GM23338 (cell line): ENCODE data around the gene MTMR3. TPM values are rescaled to one million over a fixed set of nuclear protein-coding genes. Genes with fewer than 3 reads are reported as not detected.

Experiments used
- ATAC-seq: fragments of 200-7000 bp; cut with Tn5 transposase; 3 replicates; pipeline ENCODE4 v1.9.1; 2020
- DNase-seq: peaks from one replicate; pipeline ENCODE4 v3.0.0-alpha.2; 2015; ENCODE audit warnings: low spot score
- H2AFZ ChIP-seq: fragments of 200-600 bp; sonication (generic); 2 replicates; pipeline ENCODE4 v1.8.0; 2016; ENCODE audit warnings: antibody characterized with exemption, mild to moderate bottlenecking, moderate library complexity
- H3F3A ChIP-seq: fragments of 200-600 bp; sonication (generic); replicated peaks from 2 replicates; pipeline ENCODE4 v1.8.0; 2017; ENCODE audit warnings: antibody characterized with exemption, mixed run types, low read depth
- H3K27ac ChIP-seq: fragments of 200-600 bp; sonication (generic); 2 replicates; pipeline ENCODE4 v1.6.1; 2016; ENCODE audit warnings: low read depth
- H3K27me3 ChIP-seq: fragments of 200-600 bp; sonication (generic); 2 replicates; pipeline ENCODE4 v1.8.0; 2016; ENCODE audit warnings: mild to moderate bottlenecking, mixed run types, moderate library complexity; ENCODE audit not compliant: insufficient read depth
- H3K36me3 ChIP-seq: fragments of 200-600 bp; sonication (generic); 2 replicates; pipeline ENCODE4 v1.8.0; 2016; ENCODE audit warnings: mild to moderate bottlenecking; ENCODE audit not compliant: insufficient read depth
- H3K4me1 ChIP-seq: fragments of 200-600 bp; sonication (generic); 2 replicates; pipeline ENCODE4 v1.8.0; 2016; ENCODE audit warnings: mild to moderate bottlenecking, moderate library complexity; ENCODE audit not compliant: insufficient read depth
- H3K4me2 ChIP-seq: fragments of 200-600 bp; sonication (generic); 2 replicates; pipeline ENCODE4 v1.7.1; 2017; ENCODE audit warnings: mixed run types
- H3K4me3 ChIP-seq: fragments of 200-600 bp; sonication (generic); 2 replicates; pipeline ENCODE4 v1.6.1; 2016; ENCODE audit warnings: mixed run types
- H3K79me2 ChIP-seq: fragments of 200-600 bp; sonication (generic); replicated peaks from 2 replicates; pipeline ENCODE4 v1.8.0; 2017; ENCODE audit warnings: mild to moderate bottlenecking; ENCODE audit not compliant: insufficient read depth
- H3K9me2 ChIP-seq: fragments of 200-600 bp; sonication (generic); 2 replicates; pipeline ENCODE4 v1.8.0; 2017; ENCODE audit not compliant: insufficient read depth
- H4K20me1 ChIP-seq: fragments of 200-600 bp; sonication (generic); replicated peaks from 2 replicates; pipeline ENCODE4 v1.8.0; 2017; ENCODE audit warnings: mild to moderate bottlenecking; ENCODE audit not compliant: insufficient read depth
- H3K27ac Mint-ChIP-seq: 2 replicates; pipeline ENCODE4 v1.8.0; 2020; ENCODE audit warnings: inconsistent platforms, mild to moderate bottlenecking, moderate library complexity, mixed read lengths
- H3K27me3 Mint-ChIP-seq: 3 replicates; pipeline ENCODE4 v1.8.0; 2022; ENCODE audit warnings: low read depth, mild to moderate bottlenecking, moderate library complexity, mixed read lengths, inconsistent platforms; ENCODE audit not compliant: insufficient read depth, poor library complexity
- H3K36me3 Mint-ChIP-seq: 3 replicates; pipeline ENCODE4 v1.8.0; 2021; ENCODE audit warnings: low read depth, mild to moderate bottlenecking, inconsistent platforms, moderate library complexity, mixed read lengths
- H3K4me1 Mint-ChIP-seq: 3 replicates; pipeline ENCODE4 v1.8.0; 2020; ENCODE audit warnings: mild to moderate bottlenecking, inconsistent platforms, mixed read lengths
- H3K4me3 Mint-ChIP-seq: 3 replicates; pipeline ENCODE4 v1.8.0; 2021; ENCODE audit warnings: moderate library complexity, mild to moderate bottlenecking, inconsistent platforms, mixed read lengths
- H3K9me3 Mint-ChIP-seq: 3 replicates; pipeline ENCODE4 v1.8.0; 2020; ENCODE audit warnings: moderate library complexity, mild to moderate bottlenecking, inconsistent platforms, mixed read lengths
- CTCF ChIP-seq, 2 experiments: fragments of 200-600 bp in 1 of 2; sonication (generic) in 1 of 2; conservative IDR thresholded peaks; 2 replicates each; pipeline versions ENCODE4 v1.5.1 to v1.6.1; 2016 to 2017; ENCODE audit warnings: antibody characterized with exemption in 2 of 2, low read depth in 2 of 2, mild to moderate bottlenecking in 2 of 2, moderate library complexity in 1 of 2
- ETS1 ChIP-seq: IDR thresholded peaks from 2 replicates; pipeline ENCODE4 v1.6.1; 2016; ENCODE audit warnings: antibody characterized with exemption
- NANOG ChIP-seq: IDR thresholded peaks from 2 replicates; pipeline ENCODE4 v1.6.1; 2016; ENCODE audit warnings: antibody characterized with exemption, borderline replicate concordance
- POLR2AphosphoS5 ChIP-seq: IDR thresholded peaks from 2 replicates; pipeline ENCODE4 v1.6.1; 2016; ENCODE audit warnings: antibody characterized with exemption, low read depth
- REST ChIP-seq: IDR thresholded peaks from one replicate; pipeline ENCODE4 v1.6.1; 2018; ENCODE audit warnings: antibody characterized with exemption; ENCODE audit not compliant: unreplicated experiment
- ZNF462 ChIP-seq: fragments of 250-450 bp; sonication (Bioruptor Pico); IDR thresholded peaks from 2 replicates; pipeline ENCODE4 v1.5.0; 2020; ENCODE audit warnings: mild to moderate bottlenecking, moderate library complexity
- polyA plus RNA-seq: library from polyadenylated mRNA; unstranded; fragments of >200 nt; fragmentation: Nextera tagmentation; extraction: Ambion mirVana; gene quantifications from 2 replicates; pipeline ENCODE4 v1.2.1, GENCODE V29; 2016
- total RNA-seq: library from RNA; depleted of rRNA; stranded (reverse); fragments of >200 nt; shearing (Covaris generic); gene quantifications from 2 replicates; pipeline ENCODE4 v1.2.3, GENCODE V29; 2014

The MTMR3 gene
- total and polyA plus RNA-seq, 2 experiments from 2014 or later = 5.2 to 27.4 TPM

GRCh38 chr22:29933619-29934018 lies 50.6 kb downstream of the MTMR3 start:
- H3K9me3 Mint-ChIP-seq = no peaks in the 10 kb centered on the region
- no peak overlapping the region for H3K27ac ChIP-seq
- DNase-seq (no peak), ATAC-seq (no peak)
- H4K20me1 ChIP-seq = peaks cover 3% of the 10 kb centered on the region; the same call in 1 of the 2 replicates
- H2AFZ ChIP-seq = no peak overlapping the region
- no peaks in the 10 kb centered on the region for H3K36me3 Mint-ChIP-seq
- H3K27ac Mint-ChIP-seq = no peak overlapping the region
- no peak overlapping the region for H3K4me3 ChIP-seq
- no peaks in the 10 kb centered on the region for H3K36me3 ChIP-seq
- 0 out of 2 replicates have a peak, but pooled peaks cover 3% of the 10 kb centered on the region for H3K4me1 ChIP-seq
- H3K27me3 ChIP-seq = no peaks in the 10 kb centered on the region
- H3K4me3 Mint-ChIP-seq = no peak overlapping the region
- no peaks in the 10 kb centered on the region for H3F3A ChIP-seq
- no peaks in the 10 kb centered on the region for H3K9me2 ChIP-seq
- H3K27me3 Mint-ChIP-seq = no peaks in the 10 kb centered on the region
- TF ChIP-seq POLR2AphosphoS5 (no peak), ETS1 (no peak), NANOG (no peak), REST (no peak), ZNF462 (CRISPR knock-in tag) (no peak), CTCF (conservative IDR thresholded peaks at IDR 0.05; ENCODE audit: low read depth in 2 of 2) (no peak)
- no peak overlapping the region for H3K4me2 ChIP-seq
- H3K4me1 Mint-ChIP-seq = peaks cover 15% of the 10 kb centered on the region; the same call in 2 of the 3 replicates
- peaks cover 84% of the 10 kb centered on the region for H3K79me2 ChIP-seq
